Mammary epithelial cell (primary cell): ENCODE results near the gene C11orf87.

Experiments used
- CTCF ChIP-seq, 2 donors: IDR thresholded peaks in 1 of 2; conservative IDR thresholded peaks in 1 of 2; 2 replicates each; pipeline ENCODE4 v1.5.1; 2011 to 2012; ENCODE audit warnings: inconsistent platforms in 2 of 2, low read length in 2 of 2, mild to moderate bottlenecking in 2 of 2, control low read depth in 1 of 2, low read depth in 1 of 2; ENCODE audit not compliant: insufficient read depth in 1 of 2; ENCODE audit errors: extremely low read depth in 1 of 2
- EZH2 ChIP-seq: IDR thresholded peaks from 2 replicates; pipeline ENCODE4 v1.6.1; 2012; ENCODE audit warnings: low read length, inconsistent platforms, borderline replicate concordance

- TF ChIP-seq CTCF (conservative IDR thresholded peaks at IDR 0.05 in 1 of 2, IDR thresholded peaks at IDR 0.05 in 1 of 2; ENCODE audit: extremely low read depth in 1 of 2, insufficient read depth in 1 of 2, low read depth in 1 of 2, low read length in 2 of 2) = no peak
- no peak for TF ChIP-seq EZH2
These were observed 48.0 kb upstream of the C11orf87 start for GRCh38 chr11:109374032-109374431.
